SK-N-SH (cell line): ENCODE results near the gene ANKRD44. TPM values are rescaled to one million over a fixed set of nuclear protein-coding genes. Genes with fewer than 3 reads are reported as not detected.

Experiments
- CTCF ChIA-PET: fragments of 300-600, 350-600 bp; formaldehyde crosslinking; extraction: SDS; loops from one replicate; lab custom pipeline; 2021; lab: Yijun Ruan, JAX
- POLR2A ChIA-PET: fragments of 350-600 bp; sonication (Branson Sonifier 250); formaldehyde crosslinking; extraction: SDS; loops from one replicate; lab custom pipeline; 2020; ENCODE audit warnings: antibody characterized with exemption, inconsistent platforms; lab: Yijun Ruan, JAX
- DNase-seq: peaks from one replicate; pipeline ENCODE4 v3.0.0; 2012
- H2AFZ ChIP-seq: fragments of 200-600 bp; sonication (generic); 2 replicates; pipeline ENCODE4 v1.8.1; 2016; ENCODE audit warnings: antibody characterized with exemption, mild to moderate bottlenecking, low read depth
- H3F3A ChIP-seq: fragments of 200-600 bp; sonication (generic); replicated peaks from 2 replicates; pipeline ENCODE3; 2016; ENCODE audit warnings: antibody characterized with exemption, mild to moderate bottlenecking; ENCODE audit not compliant: insufficient read depth
- H3K27ac ChIP-seq, 2 experiments: fragments of 200-500 bp in 1 of 2; fragments of 200-600 bp in 1 of 2; sonication (Bioruptor generic) in 1 of 2; sonication (generic), shearing (Covaris generic) in 1 of 2; 2 replicates each; pipeline versions ENCODE4 v1.5.1 to v1.6.1; 2014 to 2016; ENCODE audit warnings: low read depth in 2 of 2, inconsistent platforms in 1 of 2, low read length in 1 of 2, mild to moderate bottlenecking in 1 of 2, mixed read lengths in 1 of 2
- H3K27me3 ChIP-seq: fragments of 200-600 bp; sonication (generic), shearing (Covaris generic); 2 replicates; pipeline ENCODE4 v1.6.1; 2016; ENCODE audit warnings: mixed run types; ENCODE audit not compliant: insufficient read depth
- H3K36me3 ChIP-seq, 2 experiments: fragments of 200-500 bp in 1 of 2; fragments of 200-600 bp in 1 of 2; sonication (Bioruptor generic) in 1 of 2; sonication (generic) in 1 of 2; replicated peaks in 1 of 2; 2 replicates each; pipeline versions ENCODE3 to v1.5.1; 2014 to 2016; ENCODE audit warnings: low read length in 1 of 2, mild to moderate bottlenecking in 1 of 2; ENCODE audit not compliant: insufficient read depth in 2 of 2, control insufficient read depth in 1 of 2
- H3K4me1 ChIP-seq, 2 experiments: fragments of 200-500 bp in 1 of 2; fragments of 200-600 bp in 1 of 2; sonication (Bioruptor generic) in 1 of 2; sonication (generic), shearing (Covaris generic) in 1 of 2; 2 replicates each; pipeline versions ENCODE4 v1.5.1 to v1.6.1; 2014 to 2016; ENCODE audit warnings: low read depth in 1 of 2, low read length in 1 of 2, mixed run types in 1 of 2; ENCODE audit not compliant: insufficient read depth in 2 of 2, control insufficient read depth in 1 of 2
- H3K4me2 ChIP-seq: fragments of 200-600 bp; sonication (generic), shearing (Covaris generic); 2 replicates; pipeline ENCODE4 v1.6.1; 2017; ENCODE audit warnings: mixed run types
- H3K4me3 ChIP-seq, 2 experiments: fragments of 200-500 bp in 1 of 2; fragments of 200-600 bp in 1 of 2; sonication (Bioruptor generic) in 1 of 2; sonication (generic), shearing (Covaris generic) in 1 of 2; 2 replicates each; pipeline versions ENCODE4 v1.5.1 to v1.8.1; 2014 to 2016; ENCODE audit warnings: low read depth in 2 of 2, inconsistent platforms in 1 of 2, low read length in 1 of 2, mild to moderate bottlenecking in 1 of 2, mixed read lengths in 1 of 2, moderate library complexity in 1 of 2
- H3K79me2 ChIP-seq: fragments of 200-600 bp; sonication (generic); 2 replicates; pipeline ENCODE4 v1.8.1; 2017; ENCODE audit warnings: mild to moderate bottlenecking; ENCODE audit not compliant: insufficient read depth
- H3K9ac ChIP-seq: fragments of 200-600 bp; sonication (generic); 2 replicates; pipeline ENCODE4 v1.6.1; 2017; ENCODE audit warnings: mixed run types
- H3K9me2 ChIP-seq: fragments of 200-600 bp; sonication (generic); 2 replicates; pipeline ENCODE4 v1.6.1; 2017; ENCODE audit warnings: mixed run types
- H3K9me3 ChIP-seq: fragments of 200-600 bp; sonication (generic); 2 replicates; pipeline ENCODE4 v1.6.1; 2017; ENCODE audit warnings: mixed run types, mild to moderate bottlenecking, moderate library complexity
- H4K20me1 ChIP-seq: fragments of 200-600 bp; sonication (generic); 2 replicates; pipeline ENCODE4 v1.6.1; 2017; ENCODE audit warnings: mild to moderate bottlenecking, mixed run types; ENCODE audit not compliant: insufficient read depth
- CHD2 ChIP-seq: fragments of 150-350 bp; IDR thresholded peaks from 2 replicates; pipeline ENCODE4 v1.6.1; 2018; ENCODE audit warnings: low read length; ENCODE audit not compliant: partially characterized antibody
- ELF1 ChIP-seq: IDR thresholded peaks from 2 replicates; pipeline ENCODE4 v1.4.0; 2012
- FOSL2 ChIP-seq: IDR thresholded peaks from 2 replicates; pipeline ENCODE4 v1.4.0; 2012; ENCODE audit warnings: low read depth, mild to moderate bottlenecking, moderate library complexity, borderline replicate concordance
- GATA2 ChIP-seq: sonication (generic); formaldehyde crosslinking; IDR thresholded peaks from 2 replicates; pipeline ENCODE4 v1.5.0; 2020; ENCODE audit warnings: mild to moderate bottlenecking, missing genetic modification reagents
- MEF2A ChIP-seq: IDR thresholded peaks from 2 replicates; pipeline ENCODE4 v1.4.0; 2012; ENCODE audit warnings: low read depth, borderline replicate concordance
- NFIC ChIP-seq: IDR thresholded peaks from 2 replicates; pipeline ENCODE4 v1.4.0; 2012; ENCODE audit warnings: borderline replicate concordance
- PBX3 ChIP-seq: IDR thresholded peaks from 2 replicates; pipeline ENCODE4; 2012
- POLR2AphosphoS5 ChIP-seq: IDR thresholded peaks from 2 replicates; pipeline ENCODE4 v1.6.1; 2012; ENCODE audit warnings: low read depth, low read length
- RAD21 ChIP-seq: IDR thresholded peaks from 2 replicates; pipeline ENCODE4 v1.6.1; 2012; ENCODE audit warnings: mild to moderate bottlenecking, low read length
- SMC3 ChIP-seq: IDR thresholded peaks from 2 replicates; pipeline ENCODE4 v1.6.1; 2012; ENCODE audit warnings: low read depth, low read length, improper control_type of control experiment
- TAF1 ChIP-seq: IDR thresholded peaks from 2 replicates; pipeline ENCODE4 v1.6.1; 2012; ENCODE audit warnings: low read depth, mild to moderate bottlenecking, low read length, moderate library complexity, borderline replicate concordance
- TCF12 ChIP-seq: IDR thresholded peaks from 2 replicates; pipeline ENCODE4 v1.4.0; 2012
- USF1 ChIP-seq: IDR thresholded peaks from 2 replicates; pipeline ENCODE4 v1.4.0; 2012; ENCODE audit warnings: low read depth, borderline replicate concordance
- ZBTB33 ChIP-seq: IDR thresholded peaks from 2 replicates; pipeline ENCODE4 v1.4.0; 2012; ENCODE audit warnings: low read depth, borderline replicate concordance
- WGBS: methylation state at CpG from one replicate; pipeline ENCODE4 v1.1.6; 2017; ENCODE audit warnings: low lambda C conversion rate; 5-methylcytosine and 5-hydroxymethylcytosine counted together
- polyA plus RNA-seq, 3 experiments: library from polyadenylated mRNA; depleted of rRNA; stranded (reverse); fragments of >200 nt; gene quantifications; 2 replicates each; pipeline ENCODE4 v1.2.3, GENCODE V29; 2012
- TF ChIP-seq, protein P1 (sequence below): fragments of 150-350 bp; IDR thresholded peaks from 2 replicates; pipeline ENCODE4 v1.6.1; 2017; ENCODE audit warnings: antibody characterized with exemption, low read length, low read depth, borderline replicate concordance
- TF ChIP-seq, protein P2 (sequence below): fragments of 150-350 bp; IDR thresholded peaks from 2 replicates; pipeline ENCODE4 v1.6.1; 2016; ENCODE audit warnings: mild to moderate bottlenecking, low read depth, low read length
- TF ChIP-seq, protein P3 (sequence below): fragments of 200-600 bp; sonication (generic); IDR thresholded peaks from 2 replicates; pipeline ENCODE4 v1.6.1; 2017; ENCODE audit warnings: antibody characterized with exemption, mild to moderate bottlenecking, moderate library complexity

The ANKRD44 gene
- polyA plus RNA-seq, 1 of the 3 experiments (the other 2 are of a cell fraction) = 12.5 TPM

DNA sequence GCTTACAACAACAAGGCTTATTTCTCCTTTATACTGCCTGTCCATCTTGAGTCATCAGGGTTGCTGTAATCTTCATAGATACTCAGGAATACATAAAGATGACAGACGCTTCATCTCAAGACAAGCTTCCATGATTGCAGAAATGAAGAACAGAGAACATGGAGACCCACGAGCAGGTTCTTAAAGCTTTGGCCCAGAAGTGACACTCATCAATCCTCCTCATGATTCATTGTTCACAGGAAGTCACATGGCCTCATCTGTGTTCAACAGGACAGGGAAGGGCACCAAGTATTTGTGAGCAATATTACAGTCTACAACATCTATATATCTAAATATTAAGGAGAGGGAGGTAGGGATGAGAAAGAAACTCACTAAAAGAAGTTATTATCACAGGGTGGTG is 347.5 kb downstream of the ANKRD44 start:
- 57% methylated on average over 2 of the region's 2 CpGs for WGBS
- Histone ChIP-seq H3K9ac (no peak overlapping the region), H3K9me2 (no peaks in the 10 kb centered on the region), H3K27ac (no peak overlapping the region), H2AFZ (no peak overlapping the region), H3K4me3 (no peak overlapping the region), H3K27me3 (no peaks in the 10 kb centered on the region), H3F3A (no peaks in the 10 kb centered on the region), H3K4me2 (no peak overlapping the region), H3K79me2 (no peaks in the 10 kb centered on the region), H3K4me1 (no peaks in the 10 kb centered on the region), H4K20me1 (no peaks in the 10 kb centered on the region), H3K36me3 (no peaks in the 10 kb centered on the region), H3K9me3 (no peaks in the 10 kb centered on the region)
- TF ChIP-seq CHD2 (no peak), NFIC (no peak), TAF1 (no peak), SMC3 (no peak), PBX3 (no peak)
- TF ChIP-seq, protein P1, sequence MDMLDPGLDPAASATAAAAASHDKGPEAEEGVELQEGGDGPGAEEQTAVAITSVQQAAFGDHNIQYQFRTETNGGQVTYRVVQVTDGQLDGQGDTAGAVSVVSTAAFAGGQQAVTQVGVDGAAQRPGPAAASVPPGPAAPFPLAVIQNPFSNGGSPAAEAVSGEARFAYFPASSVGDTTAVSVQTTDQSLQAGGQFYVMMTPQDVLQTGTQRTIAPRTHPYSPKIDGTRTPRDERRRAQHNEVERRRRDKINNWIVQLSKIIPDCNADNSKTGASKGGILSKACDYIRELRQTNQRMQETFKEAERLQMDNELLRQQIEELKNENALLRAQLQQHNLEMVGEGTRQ = no peak
- DNase-seq = no peak
- ChIA-PET CTCF (no interaction called here), POLR2A (no interaction called here)

GRCh38 chr2:196962325-196962724 is 348.3 kb downstream of the ANKRD44 start:
- no peaks in the 10 kb centered on the region for H3K4me1 ChIP-seq
- ChIA-PET CTCF (no interaction called here), POLR2A (no interaction called here)
- H3K9ac ChIP-seq = no peak overlapping the region
- H3K9me3 ChIP-seq = no peaks in the 10 kb centered on the region
- no peaks in the 10 kb centered on the region for H3F3A ChIP-seq
- no peak overlapping the region for H3K4me3 ChIP-seq
- no peaks in the 10 kb centered on the region for H3K27me3 ChIP-seq
- H2AFZ ChIP-seq = no peak overlapping the region
- no peaks in the 10 kb centered on the region for H3K9me2 ChIP-seq
- WGBS = 95% methylated on average over 2 of the region's 2 CpGs
- no peak overlapping the region for H3K4me2 ChIP-seq
- H3K36me3 ChIP-seq = no peaks in the 10 kb centered on the region
- no peak for DNase-seq
- no peaks in the 10 kb centered on the region for H4K20me1 ChIP-seq
- no peak overlapping the region for H3K27ac ChIP-seq
- no peaks in the 10 kb centered on the region for H3K79me2 ChIP-seq
- no peak for TF ChIP-seq USF1
- TF ChIP-seq, protein P2, sequence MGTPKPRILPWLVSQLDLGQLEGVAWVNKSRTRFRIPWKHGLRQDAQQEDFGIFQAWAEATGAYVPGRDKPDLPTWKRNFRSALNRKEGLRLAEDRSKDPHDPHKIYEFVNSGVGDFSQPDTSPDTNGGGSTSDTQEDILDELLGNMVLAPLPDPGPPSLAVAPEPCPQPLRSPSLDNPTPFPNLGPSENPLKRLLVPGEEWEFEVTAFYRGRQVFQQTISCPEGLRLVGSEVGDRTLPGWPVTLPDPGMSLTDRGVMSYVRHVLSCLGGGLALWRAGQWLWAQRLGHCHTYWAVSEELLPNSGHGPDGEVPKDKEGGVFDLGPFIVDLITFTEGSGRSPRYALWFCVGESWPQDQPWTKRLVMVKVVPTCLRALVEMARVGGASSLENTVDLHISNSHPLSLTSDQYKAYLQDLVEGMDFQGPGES = no peak
- no peak for TF ChIP-seq FOSL2
- TF ChIP-seq, protein P3, sequence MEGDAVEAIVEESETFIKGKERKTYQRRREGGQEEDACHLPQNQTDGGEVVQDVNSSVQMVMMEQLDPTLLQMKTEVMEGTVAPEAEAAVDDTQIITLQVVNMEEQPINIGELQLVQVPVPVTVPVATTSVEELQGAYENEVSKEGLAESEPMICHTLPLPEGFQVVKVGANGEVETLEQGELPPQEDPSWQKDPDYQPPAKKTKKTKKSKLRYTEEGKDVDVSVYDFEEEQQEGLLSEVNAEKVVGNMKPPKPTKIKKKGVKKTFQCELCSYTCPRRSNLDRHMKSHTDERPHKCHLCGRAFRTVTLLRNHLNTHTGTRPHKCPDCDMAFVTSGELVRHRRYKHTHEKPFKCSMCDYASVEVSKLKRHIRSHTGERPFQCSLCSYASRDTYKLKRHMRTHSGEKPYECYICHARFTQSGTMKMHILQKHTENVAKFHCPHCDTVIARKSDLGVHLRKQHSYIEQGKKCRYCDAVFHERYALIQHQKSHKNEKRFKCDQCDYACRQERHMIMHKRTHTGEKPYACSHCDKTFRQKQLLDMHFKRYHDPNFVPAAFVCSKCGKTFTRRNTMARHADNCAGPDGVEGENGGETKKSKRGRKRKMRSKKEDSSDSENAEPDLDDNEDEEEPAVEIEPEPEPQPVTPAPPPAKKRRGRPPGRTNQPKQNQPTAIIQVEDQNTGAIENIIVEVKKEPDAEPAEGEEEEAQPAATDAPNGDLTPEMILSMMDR = no peak
- no peak for TF ChIP-seq MEF2A
- no peak for TF ChIP-seq CHD2
- TF ChIP-seq GATA2 (CRISPR knock-in tag) = no peak
- no peak for TF ChIP-seq ELF1
- TF ChIP-seq, protein P1 = no peak
- TF ChIP-seq RAD21 = no peak
- no peak for TF ChIP-seq ZBTB33
- no peak for TF ChIP-seq POLR2AphosphoS5
- no peak for TF ChIP-seq NFIC
- no peak for TF ChIP-seq TCF12
